PFSK-1 (cell line): ENCODE measurements around the gene CASP7.

Experiments
- FOXP2 ChIP-seq: optimal IDR thresholded peaks from 2 replicates; pipeline ENCODE3; 2011; ENCODE audit warnings: borderline replicate concordance, control low read depth, inconsistent platforms; ENCODE audit not compliant: insufficient read depth; ENCODE audit errors: extremely low read length, extremely low read depth
- POLR2AphosphoS5 ChIP-seq: IDR thresholded peaks from 2 replicates; pipeline ENCODE4 v1.6.1; 2012; ENCODE audit warnings: low read depth, mild to moderate bottlenecking, control low read depth, low read length, moderate library complexity
- REST ChIP-seq, 2 experiments: IDR thresholded peaks; 2 replicates each; pipeline versions ENCODE4 v1.6.1 to v1.8.0; 2011 to 2012; ENCODE audit warnings: low read depth in 2 of 2, low read length in 2 of 2, control low read depth in 1 of 2, inconsistent platforms in 1 of 2, mild to moderate bottlenecking in 1 of 2, moderate library complexity in 1 of 2; ENCODE audit not compliant: insufficient read depth in 1 of 2
- SIN3A ChIP-seq: IDR thresholded peaks from 2 replicates; pipeline ENCODE4 v1.6.1; 2012; ENCODE audit warnings: mild to moderate bottlenecking, low read length, moderate library complexity, borderline replicate concordance; ENCODE audit not compliant: insufficient read depth
- TAF1 ChIP-seq: IDR thresholded peaks from 2 replicates; pipeline ENCODE4 v1.6.1; 2012; ENCODE audit warnings: low read length, control low read depth, borderline replicate concordance; ENCODE audit not compliant: insufficient read depth

Gene CASP7

GRCh38 chr10:113709221-113709838 is 29.6 kb downstream of the CASP7 start:
- TF ChIP-seq TAF1 (no peak), REST (IDR thresholded peaks at IDR 0.05; ENCODE audit: insufficient read depth in 1 of 2, low read depth in 2 of 2, low read length in 2 of 2) (no peak), SIN3A (no peak)

GRCh38 chr10:113711142-113711541 is 31.4 kb downstream of the CASP7 start:
- TF ChIP-seq TAF1 (no peak), FOXP2 (no peak), POLR2AphosphoS5 (no peak), REST (IDR thresholded peaks at IDR 0.05; ENCODE audit: insufficient read depth in 1 of 2, low read depth in 2 of 2, low read length in 2 of 2) (no peak), SIN3A (no peak)

- TF ChIP-seq SIN3A (no peak), REST (IDR thresholded peaks at IDR 0.05; ENCODE audit: insufficient read depth in 1 of 2, low read depth in 2 of 2, low read length in 2 of 2) (no peak), POLR2AphosphoS5 (no peak), FOXP2 (no peak), TAF1 (no peak)
These were observed 32.3 kb downstream of the CASP7 start for GRCh38 chr10:113712024-113712423.

GRCh38 chr10:113712755-113713639 is 33.3 kb downstream of the CASP7 start:
- no peak for TF ChIP-seq SIN3A
- TF ChIP-seq FOXP2: no peak
- TF ChIP-seq REST (IDR thresholded peaks at IDR 0.05; ENCODE audit: insufficient read depth in 1 of 2, low read depth in 2 of 2, low read length in 2 of 2): no peak
- TF ChIP-seq POLR2AphosphoS5: no peak
- no peak for TF ChIP-seq TAF1
